ENCODE measurements around the gene NOSTRIN. TPM values are rescaled to one million over a fixed set of nuclear protein-coding genes. Genes with fewer than 3 reads are reported as not detected.

The NOSTRIN gene
- total RNA-seq, 2 donors from 2014 or later, result not detected

DNA sequence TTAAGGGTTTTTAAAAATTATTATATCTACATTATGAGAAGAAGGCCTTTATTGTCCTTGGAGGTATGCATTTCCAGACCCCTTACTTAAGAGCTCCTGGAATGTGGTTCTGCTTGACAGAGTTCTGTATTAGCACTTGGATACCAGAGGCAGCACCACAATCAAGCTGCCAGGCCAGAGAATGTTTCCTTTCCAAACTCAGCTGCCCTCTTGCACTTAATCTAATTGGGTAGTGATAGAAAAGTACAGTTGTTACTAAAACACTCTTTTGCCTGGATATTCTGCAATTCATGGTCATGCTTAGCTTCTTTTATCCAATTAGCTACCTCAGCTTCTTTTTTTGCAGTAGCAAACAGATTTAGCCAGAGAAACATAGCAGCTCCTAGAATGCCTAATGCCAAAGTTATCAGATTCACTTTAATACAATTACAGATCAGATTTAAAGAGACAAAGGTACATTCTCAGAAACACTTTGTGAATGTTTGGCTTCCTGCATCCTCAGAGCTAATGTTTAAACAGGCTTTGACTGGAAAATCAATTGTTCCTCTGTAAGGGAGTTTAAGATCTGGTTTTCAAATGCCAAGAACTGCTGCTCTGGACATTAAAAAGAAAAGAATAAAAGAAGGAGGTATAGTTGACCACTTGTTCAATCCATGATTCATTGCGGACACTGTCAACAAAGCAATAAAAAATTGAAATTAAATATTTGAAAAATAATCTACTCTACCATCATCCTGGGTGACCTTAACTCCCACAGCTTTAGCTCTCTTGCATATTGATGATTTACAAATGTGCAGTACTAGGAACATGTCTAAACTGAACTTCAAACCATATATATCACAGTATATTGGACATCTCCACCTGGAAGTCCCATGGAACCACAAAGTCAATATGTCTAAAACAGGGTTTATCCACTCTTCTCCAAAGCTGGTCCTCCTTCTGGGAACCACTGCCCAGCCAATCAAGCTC, 12.8 kb downstream of the NOSTRIN start:
- peaks cover 13% of the 10 kb centered on the region for H3K27me3 Mint-ChIP-seq
- H3K9me3 ChIP-seq (ENCODE audit: control insufficient read depth, low read length, poor library complexity, severe bottlenecking), result no peaks in the 10 kb centered on the region
- H3K27ac Mint-ChIP-seq, result no peak overlapping the region
- DNase-seq (no peak), ATAC-seq (no peak)
- no peaks in the 10 kb centered on the region for H3K36me3 Mint-ChIP-seq (ENCODE audit: low read depth)
- no peak overlapping the region for H3K4me3 Mint-ChIP-seq
- no peaks in the 10 kb centered on the region for H3K4me1 Mint-ChIP-seq

DNA sequence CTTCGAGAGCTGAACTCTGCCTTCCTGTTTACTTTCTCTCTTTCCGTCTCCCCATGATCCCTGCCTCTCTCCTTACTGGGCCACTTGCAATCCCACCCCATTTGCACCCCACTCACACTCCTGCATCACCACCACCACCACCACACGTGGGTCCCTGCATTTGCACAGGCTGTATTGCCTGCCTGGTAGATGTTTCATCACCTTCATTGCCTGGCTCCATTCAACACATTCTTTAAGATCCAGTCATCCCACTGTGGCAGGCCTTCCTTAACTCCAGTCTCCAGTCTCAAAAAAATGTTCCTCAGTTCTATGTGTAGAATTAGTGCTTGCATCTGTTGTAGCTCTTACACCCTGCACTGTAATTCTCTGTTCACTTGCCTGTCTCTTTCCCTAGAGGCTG, 13.9 kb downstream of the NOSTRIN start:
- DNase-seq (no peak), ATAC-seq (no peak)
- peaks cover 9% of the 10 kb centered on the region for H3K27me3 Mint-ChIP-seq
- H3K9me3 ChIP-seq (ENCODE audit: control insufficient read depth, low read length, poor library complexity, severe bottlenecking), result no peaks in the 10 kb centered on the region
- H3K27ac Mint-ChIP-seq, result no peak overlapping the region
- no peak overlapping the region for H3K4me3 Mint-ChIP-seq
- H3K36me3 Mint-ChIP-seq (ENCODE audit: low read depth), result no peaks in the 10 kb centered on the region
- no peaks in the 10 kb centered on the region for H3K4me1 Mint-ChIP-seq

DNA sequence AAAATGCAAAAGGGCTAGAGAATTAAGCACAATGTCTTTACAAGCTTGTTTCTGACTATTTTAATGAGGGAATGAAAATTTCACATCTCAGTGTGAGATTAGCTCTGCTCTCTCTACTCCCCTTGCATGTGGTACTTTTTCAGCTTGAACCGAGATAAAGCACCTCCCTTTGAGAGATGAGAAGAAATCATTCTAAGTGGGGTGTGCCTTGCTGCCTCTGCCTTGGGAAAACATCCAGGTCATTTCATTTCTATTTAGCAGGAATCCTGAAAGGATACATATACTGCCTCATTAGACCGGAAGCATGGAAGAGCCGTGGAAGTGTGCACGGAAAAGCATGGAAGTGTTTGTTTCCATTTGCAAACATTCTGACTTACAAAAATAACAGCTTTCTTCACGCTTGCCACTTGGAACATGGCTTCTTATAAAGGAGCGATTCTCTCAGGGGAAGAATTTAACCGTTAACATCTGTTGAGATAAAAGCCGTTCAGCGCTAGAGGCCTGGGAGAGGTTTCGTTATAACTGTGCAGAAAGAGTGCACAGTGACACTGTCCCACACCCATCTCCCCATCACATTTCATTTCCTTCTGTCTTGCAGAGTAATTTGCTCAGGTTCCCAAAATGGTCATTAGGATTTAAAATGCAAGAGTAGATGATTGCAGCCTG, 16.7 kb downstream of the NOSTRIN start:
- ATAC-seq (no peak), DNase-seq (no peak)
- no peak overlapping the region for H3K27ac Mint-ChIP-seq
- peaks cover 9% of the 10 kb centered on the region for H3K27me3 Mint-ChIP-seq
- H3K4me3 Mint-ChIP-seq, result no peak overlapping the region
- no peaks in the 10 kb centered on the region for H3K36me3 Mint-ChIP-seq (ENCODE audit: low read depth)
- no peaks in the 10 kb centered on the region for H3K4me1 Mint-ChIP-seq
- H3K9me3 ChIP-seq (ENCODE audit: control insufficient read depth, low read length, poor library complexity, severe bottlenecking), result no peaks in the 10 kb centered on the region

DNA sequence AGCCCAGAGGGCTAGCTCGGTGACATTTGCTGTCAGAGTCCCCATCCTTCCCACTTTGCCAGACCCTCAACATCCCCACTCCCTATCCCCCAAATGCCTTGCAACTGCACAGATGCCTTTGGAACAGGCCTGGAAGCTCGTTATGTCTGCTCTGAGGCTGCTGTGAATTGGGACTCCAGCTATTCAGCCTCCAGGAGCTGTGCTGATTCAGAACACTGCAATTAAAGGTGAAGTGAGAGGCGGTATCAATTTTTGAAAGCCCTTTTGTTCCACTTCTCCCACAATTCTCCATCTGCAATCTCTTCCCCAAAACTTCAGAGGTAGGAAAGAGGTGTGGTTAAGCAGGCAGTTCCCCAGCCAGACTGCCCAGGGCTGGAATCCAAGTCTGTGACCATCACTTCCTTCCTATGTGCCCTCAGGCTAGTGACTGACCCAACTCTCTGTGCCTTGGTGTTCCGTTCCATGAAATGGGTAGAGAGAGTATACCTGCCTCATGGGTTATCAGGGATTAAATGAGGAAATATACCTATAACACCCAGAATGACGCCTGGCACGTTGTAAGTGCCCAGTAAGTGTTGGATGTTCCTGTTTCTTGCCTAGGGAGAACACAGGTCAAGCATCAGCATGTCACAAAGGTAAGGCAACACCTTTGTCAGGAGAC, 17.5 kb downstream of the NOSTRIN start:
- DNase-seq, result no peak
- Mint-ChIP-seq H3K4me1 (no peaks in the 10 kb centered on the region), H3K4me3 (no peak overlapping the region), H3K27me3 (peaks cover 9% of the 10 kb centered on the region), H3K27ac (no peak overlapping the region), H3K36me3 (ENCODE audit: low read depth) (no peaks in the 10 kb centered on the region)
- no peaks in the 10 kb centered on the region for H3K9me3 ChIP-seq (ENCODE audit: control insufficient read depth, low read length, poor library complexity, severe bottlenecking)
- ATAC-seq, result no peak

DNA sequence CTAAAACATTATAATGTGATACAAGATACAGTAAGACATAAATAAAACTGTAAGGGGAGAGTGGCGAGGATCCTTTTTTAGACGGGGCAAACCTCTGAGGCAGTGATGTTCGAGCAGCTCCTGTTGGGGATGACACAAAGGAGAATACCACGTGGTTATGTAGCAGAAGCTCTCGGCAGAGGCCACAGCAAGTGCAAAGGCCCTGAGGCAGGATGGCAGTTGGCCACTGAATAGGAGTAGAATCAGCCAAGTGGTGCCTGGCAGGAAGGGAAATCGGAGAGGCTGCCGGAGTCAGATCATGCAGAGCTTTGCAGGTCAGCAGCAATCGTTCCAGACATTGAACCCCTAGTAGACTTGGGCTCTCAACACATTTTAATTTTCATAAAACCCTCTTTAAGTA, 19.1 kb downstream of the NOSTRIN start:
- ATAC-seq, result no peak

DNA sequence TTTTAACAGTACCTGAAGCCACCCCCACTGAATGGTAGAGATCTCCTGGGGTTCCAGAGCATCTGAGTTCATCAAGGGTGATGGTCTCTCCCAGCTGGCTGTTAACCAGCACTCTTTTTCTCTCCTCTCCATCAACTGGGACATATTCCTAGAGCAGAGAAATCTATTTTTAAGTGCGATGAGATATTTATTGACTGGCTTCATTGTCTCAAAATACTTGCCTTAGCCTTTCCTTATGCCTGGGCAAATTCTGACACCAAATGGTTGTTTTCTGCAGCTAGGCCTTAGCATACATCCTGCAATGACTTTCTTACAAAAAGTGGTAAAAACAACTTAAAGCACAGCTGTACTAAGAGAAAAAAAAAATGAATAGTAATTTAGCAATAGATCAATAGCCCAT, 19.6 kb downstream of the NOSTRIN start:
- H3K36me3 Mint-ChIP-seq (ENCODE audit: low read depth), result no peaks in the 10 kb centered on the region
- DNase-seq (no peak), ATAC-seq (no peak)
- H3K4me3 Mint-ChIP-seq, result no peak overlapping the region
- peaks cover 9% of the 10 kb centered on the region for H3K27me3 Mint-ChIP-seq
- no peaks in the 10 kb centered on the region for H3K9me3 ChIP-seq (ENCODE audit: control insufficient read depth, low read length, poor library complexity, severe bottlenecking)
- H3K27ac Mint-ChIP-seq, result no peak overlapping the region
- H3K4me1 Mint-ChIP-seq, result no peaks in the 10 kb centered on the region

More for the DNA sequence above, 19.1 kb downstream of the NOSTRIN start:
- DNase-seq, result no peak
- Mint-ChIP-seq H3K27ac (no peak overlapping the region), H3K4me1 (no peaks in the 10 kb centered on the region), H3K36me3 (ENCODE audit: low read depth) (no peaks in the 10 kb centered on the region), H3K4me3 (no peak overlapping the region), H3K27me3 (peaks cover 9% of the 10 kb centered on the region)
- H3K9me3 ChIP-seq (ENCODE audit: control insufficient read depth, low read length, poor library complexity, severe bottlenecking), result no peaks in the 10 kb centered on the region

DNA sequence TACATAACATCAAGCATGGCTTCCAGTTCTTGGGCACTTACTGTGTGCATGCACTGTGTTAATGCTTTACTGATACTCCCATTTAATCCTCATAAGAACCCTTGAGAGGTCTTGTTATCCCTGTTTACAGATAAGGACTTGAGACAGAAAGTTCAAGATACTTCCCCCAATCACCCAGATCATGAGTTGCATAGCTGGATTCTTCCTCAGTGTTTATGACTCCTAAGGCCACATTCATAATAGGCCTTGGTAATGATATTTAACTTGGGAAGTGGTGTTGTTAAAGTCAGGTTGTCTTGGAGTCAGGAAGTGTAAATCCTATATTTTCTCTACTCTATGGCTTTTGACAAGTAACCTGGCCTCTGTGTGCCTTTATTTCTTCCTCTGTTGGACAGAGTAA, 22.7 kb downstream of the NOSTRIN start:
- DNase-seq, result no peak
- H3K27me3 Mint-ChIP-seq, result no peaks in the 10 kb centered on the region
- no peak overlapping the region for H3K4me3 Mint-ChIP-seq
- no peaks in the 10 kb centered on the region for H3K36me3 Mint-ChIP-seq (ENCODE audit: low read depth)
- no peaks in the 10 kb centered on the region for H3K4me1 Mint-ChIP-seq
- no peaks in the 10 kb centered on the region for H3K9me3 ChIP-seq (ENCODE audit: control insufficient read depth, low read length, poor library complexity, severe bottlenecking)
- no peak overlapping the region for H3K27ac Mint-ChIP-seq
- no peak for ATAC-seq

DNA sequence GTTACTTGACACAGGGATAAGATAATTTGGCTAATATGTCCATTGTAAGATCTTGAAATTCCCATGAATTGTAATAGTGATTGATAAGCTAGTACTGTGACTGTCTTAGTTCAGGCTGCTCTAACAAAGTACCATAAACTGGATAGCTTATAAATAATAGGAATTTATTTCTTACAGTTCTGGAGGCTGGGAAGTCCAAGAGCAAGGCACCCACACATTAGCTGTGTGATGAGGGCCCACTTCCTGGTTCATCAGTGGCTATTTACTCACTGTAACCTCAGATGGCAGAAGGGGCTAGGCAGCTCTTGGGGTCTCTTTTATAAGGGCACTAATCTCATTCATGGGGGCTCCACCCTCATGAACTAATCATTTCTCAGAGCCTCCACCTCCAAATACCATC, 28.5 kb downstream of the NOSTRIN start:
- no peaks in the 10 kb centered on the region for H3K4me1 Mint-ChIP-seq

DNA sequence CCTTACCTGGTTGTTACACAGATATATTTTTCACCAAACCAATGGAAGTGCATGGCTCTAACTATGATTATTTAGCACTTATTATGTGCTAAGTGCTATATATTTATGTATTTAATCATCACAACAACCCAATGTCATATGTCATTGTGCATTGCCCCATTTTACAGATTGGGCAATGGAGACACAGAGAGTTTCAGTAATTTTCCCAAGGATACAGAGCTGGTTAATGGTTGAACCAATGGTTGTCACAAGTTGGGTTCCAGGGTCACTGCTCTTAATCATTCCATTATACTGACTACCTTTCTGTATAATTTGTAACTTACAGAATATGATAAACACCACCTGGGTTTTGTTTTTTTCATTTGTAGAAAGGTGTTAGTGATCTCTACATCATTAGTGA, 29.2 kb downstream of the NOSTRIN start:
- no peaks in the 10 kb centered on the region for H3K4me1 Mint-ChIP-seq
- no peak overlapping the region for H3K4me3 Mint-ChIP-seq

More for the DNA sequence above, 28.5 kb downstream of the NOSTRIN start:
- Mint-ChIP-seq H3K27me3 (no peaks in the 10 kb centered on the region), H3K36me3 (ENCODE audit: low read depth) (no peaks in the 10 kb centered on the region), H3K4me3 (no peak overlapping the region), H3K27ac (no peak overlapping the region)
- DNase-seq (no peak), ATAC-seq (no peak)
- no peaks in the 10 kb centered on the region for H3K9me3 ChIP-seq (ENCODE audit: control insufficient read depth, low read length, poor library complexity, severe bottlenecking)

DNA sequence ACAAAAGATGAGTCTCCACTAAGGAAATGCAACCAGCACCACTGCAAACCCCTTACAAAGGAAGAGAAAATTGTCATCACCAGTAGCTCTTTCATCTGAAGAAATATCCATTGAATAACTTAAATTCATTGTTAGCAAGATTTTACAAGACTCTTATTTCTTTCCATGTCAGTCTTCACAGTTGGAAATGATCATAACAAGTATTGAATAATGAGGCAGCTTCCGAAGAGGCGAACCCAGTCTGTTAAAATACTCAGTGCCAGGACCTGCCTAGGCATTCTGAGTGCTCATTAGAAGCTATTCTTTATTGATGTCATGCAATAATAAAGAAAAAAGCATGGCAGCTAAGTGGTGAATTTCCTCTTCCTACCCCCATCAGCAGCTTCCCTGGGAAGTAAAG, 33.5 kb downstream of the NOSTRIN start:
- no peaks in the 10 kb centered on the region for H3K36me3 Mint-ChIP-seq (ENCODE audit: low read depth)
- H3K27me3 Mint-ChIP-seq, result no peaks in the 10 kb centered on the region
- no peaks in the 10 kb centered on the region for H3K4me1 Mint-ChIP-seq
- ATAC-seq, result no peak
- H3K4me3 Mint-ChIP-seq, result no peak overlapping the region
- no peak for DNase-seq
- no peak overlapping the region for H3K27ac Mint-ChIP-seq
- H3K9me3 ChIP-seq (ENCODE audit: control insufficient read depth, low read length, poor library complexity, severe bottlenecking), result no peaks in the 10 kb centered on the region

More for the DNA sequence above, 29.2 kb downstream of the NOSTRIN start:
- H3K27me3 Mint-ChIP-seq, result no peaks in the 10 kb centered on the region
- no peak for DNase-seq
- no peak overlapping the region for H3K27ac Mint-ChIP-seq
- H3K36me3 Mint-ChIP-seq (ENCODE audit: low read depth), result no peaks in the 10 kb centered on the region
- no peak for ATAC-seq
- no peaks in the 10 kb centered on the region for H3K9me3 ChIP-seq (ENCODE audit: control insufficient read depth, low read length, poor library complexity, severe bottlenecking)

DNA sequence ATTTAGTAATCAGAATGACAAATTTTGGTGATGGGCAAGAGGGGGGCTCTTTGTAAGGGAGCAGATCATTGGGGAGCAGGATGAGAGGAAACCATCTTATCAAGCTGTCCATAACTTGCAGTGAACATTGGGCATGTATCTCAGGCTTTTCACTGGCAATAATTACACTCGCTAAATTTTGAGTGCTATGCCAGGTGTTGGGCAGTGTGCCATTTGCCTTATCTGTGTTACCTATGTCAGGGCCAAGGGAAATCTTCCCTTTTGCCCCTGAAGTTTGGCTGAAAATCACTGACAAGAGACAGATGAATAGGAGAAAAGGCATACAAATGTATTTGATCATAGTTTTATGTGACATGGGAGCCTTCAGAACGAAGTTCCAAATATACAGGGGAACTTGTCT, 39.0 kb downstream of the NOSTRIN start:
- DNase-seq, result no peak
- no peaks in the 10 kb centered on the region for H3K36me3 Mint-ChIP-seq (ENCODE audit: low read depth)
- H3K4me3 Mint-ChIP-seq, result no peak overlapping the region
- no peaks in the 10 kb centered on the region for H3K9me3 ChIP-seq (ENCODE audit: control insufficient read depth, low read length, poor library complexity, severe bottlenecking)
- no peak overlapping the region for H3K27ac Mint-ChIP-seq
- no peak for ATAC-seq
- H3K27me3 Mint-ChIP-seq, result no peaks in the 10 kb centered on the region
- H3K4me1 Mint-ChIP-seq, result no peaks in the 10 kb centered on the region

DNA sequence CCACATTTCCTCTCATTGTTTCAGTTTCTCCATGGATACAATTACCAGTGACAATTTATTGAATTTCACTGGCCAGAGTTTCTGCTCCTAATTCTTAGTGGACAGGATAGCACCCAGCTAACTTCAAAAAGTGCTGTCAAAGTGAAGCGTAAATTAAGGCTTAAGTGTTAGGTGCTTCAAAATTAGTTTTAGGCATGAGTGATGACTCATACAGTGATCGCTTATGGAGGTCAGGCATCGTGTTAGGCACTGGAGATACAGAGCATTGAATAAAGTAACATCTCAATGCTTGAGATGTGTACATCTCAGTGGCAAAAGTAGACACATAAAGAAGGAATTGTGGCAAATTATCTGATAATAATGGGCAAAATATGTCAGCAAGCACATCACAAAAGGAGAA, 40.8 kb downstream of the NOSTRIN start:
- H3K4me1 Mint-ChIP-seq, result no peaks in the 10 kb centered on the region
- no peaks in the 10 kb centered on the region for H3K9me3 ChIP-seq (ENCODE audit: control insufficient read depth, low read length, poor library complexity, severe bottlenecking)
- no peak overlapping the region for H3K4me3 Mint-ChIP-seq
- no peaks in the 10 kb centered on the region for H3K27me3 Mint-ChIP-seq
- ATAC-seq (no peak), DNase-seq (no peak)
- no peaks in the 10 kb centered on the region for H3K36me3 Mint-ChIP-seq (ENCODE audit: low read depth)
- no peak overlapping the region for H3K27ac Mint-ChIP-seq

DNA sequence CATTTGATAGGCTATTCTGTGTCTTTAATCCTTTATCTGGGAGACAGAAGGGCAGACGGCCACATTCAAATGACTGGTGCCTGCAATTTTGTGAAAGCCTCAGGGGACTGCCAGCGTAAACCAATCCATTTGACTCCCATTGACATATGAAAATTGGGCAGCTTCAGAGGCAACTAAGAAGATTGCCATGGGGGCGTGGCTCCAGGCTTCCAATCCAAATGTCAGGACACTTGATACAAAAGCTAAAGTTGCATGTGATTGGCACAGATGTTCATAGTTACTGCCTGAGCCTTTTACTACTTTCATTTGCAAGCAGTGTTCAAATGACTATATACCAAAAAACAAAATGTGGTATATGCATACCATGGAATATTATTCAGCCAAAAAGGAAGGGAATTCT, 45.8 kb downstream of the NOSTRIN start:
- H3K4me3 Mint-ChIP-seq, result no peak overlapping the region
- H3K27ac Mint-ChIP-seq, result no peak overlapping the region
- ATAC-seq, result no peak
- DNase-seq, result no peak
- no peaks in the 10 kb centered on the region for H3K27me3 Mint-ChIP-seq
- no peaks in the 10 kb centered on the region for H3K9me3 ChIP-seq (ENCODE audit: control insufficient read depth, low read length, poor library complexity, severe bottlenecking)
- H3K4me1 Mint-ChIP-seq, result no peaks in the 10 kb centered on the region
- H3K36me3 Mint-ChIP-seq (ENCODE audit: low read depth), result no peaks in the 10 kb centered on the region

All from T-helper 17 cell (primary cell).